ENCODE data around the gene NKX1-1. TPM values are rescaled to one million over a fixed set of nuclear protein-coding genes. Genes with fewer than 3 reads are reported as not detected.

NKX1-1 gene
- total and polyA plus RNA-seq, 2 experiments from 2014 or later: not detected

- TF ChIP-seq, protein P1, sequence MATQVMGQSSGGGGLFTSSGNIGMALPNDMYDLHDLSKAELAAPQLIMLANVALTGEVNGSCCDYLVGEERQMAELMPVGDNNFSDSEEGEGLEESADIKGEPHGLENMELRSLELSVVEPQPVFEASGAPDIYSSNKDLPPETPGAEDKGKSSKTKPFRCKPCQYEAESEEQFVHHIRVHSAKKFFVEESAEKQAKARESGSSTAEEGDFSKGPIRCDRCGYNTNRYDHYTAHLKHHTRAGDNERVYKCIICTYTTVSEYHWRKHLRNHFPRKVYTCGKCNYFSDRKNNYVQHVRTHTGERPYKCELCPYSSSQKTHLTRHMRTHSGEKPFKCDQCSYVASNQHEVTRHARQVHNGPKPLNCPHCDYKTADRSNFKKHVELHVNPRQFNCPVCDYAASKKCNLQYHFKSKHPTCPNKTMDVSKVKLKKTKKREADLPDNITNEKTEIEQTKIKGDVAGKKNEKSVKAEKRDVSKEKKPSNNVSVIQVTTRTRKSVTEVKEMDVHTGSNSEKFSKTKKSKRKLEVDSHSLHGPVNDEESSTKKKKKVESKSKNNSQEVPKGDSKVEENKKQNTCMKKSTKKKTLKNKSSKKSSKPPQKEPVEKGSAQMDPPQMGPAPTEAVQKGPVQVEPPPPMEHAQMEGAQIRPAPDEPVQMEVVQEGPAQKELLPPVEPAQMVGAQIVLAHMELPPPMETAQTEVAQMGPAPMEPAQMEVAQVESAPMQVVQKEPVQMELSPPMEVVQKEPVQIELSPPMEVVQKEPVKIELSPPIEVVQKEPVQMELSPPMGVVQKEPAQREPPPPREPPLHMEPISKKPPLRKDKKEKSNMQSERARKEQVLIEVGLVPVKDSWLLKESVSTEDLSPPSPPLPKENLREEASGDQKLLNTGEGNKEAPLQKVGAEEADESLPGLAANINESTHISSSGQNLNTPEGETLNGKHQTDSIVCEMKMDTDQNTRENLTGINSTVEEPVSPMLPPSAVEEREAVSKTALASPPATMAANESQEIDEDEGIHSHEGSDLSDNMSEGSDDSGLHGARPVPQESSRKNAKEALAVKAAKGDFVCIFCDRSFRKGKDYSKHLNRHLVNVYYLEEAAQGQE (IDR thresholded peaks at IDR 0.05; ENCODE audit: unreplicated experiment): no peak
- no peak for TF ChIP-seq EZH2phosphoT487 (IDR thresholded peaks at IDR 0.05; ENCODE audit: unreplicated experiment)
- no peak for TF ChIP-seq CTCF (conservative IDR thresholded peaks at IDR 0.05; ENCODE audit: low read depth in 2 of 2)
- TF ChIP-seq ZNF331 (CRISPR knock-in tag; IDR thresholded peaks at IDR 0.05; ENCODE audit: low read depth): no peak
- no peak for TF ChIP-seq CREB1 (CRISPR knock-in tag; IDR thresholded peaks at IDR 0.05; ENCODE audit: low read depth)
- no peak for TF ChIP-seq EZH2 (IDR thresholded peaks at IDR 0.05; ENCODE audit: low read depth, unreplicated experiment)
- no peak for TF ChIP-seq NANOG (IDR thresholded peaks at IDR 0.05; ENCODE audit: borderline replicate concordance)
These were observed 2.8 kb upstream of the NKX1-1 start (continued) for GRCh38 chr4:1409079-1409478.

- H3K36me3 Mint-ChIP-seq (ENCODE audit: low read depth): no peaks in the 10 kb centered on the region; the same call in 2 of the 3 replicates
- Histone ChIP-seq H3K27me3 (ENCODE audit: insufficient read depth) (peaks cover 97% of the 10 kb centered on the region), H3K9me2 (ENCODE audit: insufficient read depth) (no peaks in the 10 kb centered on the region), H3K4me3 (0 out of 2 replicates have a peak overlapping the region, but pooled peaks have one; percentile 26), H3K4me1 (ENCODE audit: insufficient read depth) (peaks cover 16% of the 10 kb centered on the region; the same call in 1 of the 2 replicates), H2AFZ (no peak overlapping the region), H3K79me2 (replicated peaks; ENCODE audit: insufficient read depth) (no peaks in the 10 kb centered on the region), H3K4me2 (no peak overlapping the region), H3K27ac (ENCODE audit: low read depth) (no peak overlapping the region), H3K36me3 (ENCODE audit: insufficient read depth) (no peaks in the 10 kb centered on the region), H3F3A (replicated peaks; ENCODE audit: low read depth) (0 out of 2 replicates have a peak, but pooled peaks cover 3% of the 10 kb centered on the region), H4K20me1 (replicated peaks; ENCODE audit: insufficient read depth) (peaks cover 3% of the 10 kb centered on the region)
- DNase-seq (ENCODE audit: low spot score): peak; percentile 51
- ATAC-seq: 0 out of 3 replicates have a peak, but pooled peaks have one; percentile 0
- H3K27ac Mint-ChIP-seq: no peak overlapping the region
- H3K4me1 Mint-ChIP-seq: peaks cover 14% of the 10 kb centered on the region
- H3K4me3 Mint-ChIP-seq: peak overlapping the region; percentile 48; the same call in 2 of the 3 replicates
- peaks cover 91% of the 10 kb centered on the region for H3K27me3 Mint-ChIP-seq (ENCODE audit: insufficient read depth, low read depth, poor library complexity)
- H3K9me3 Mint-ChIP-seq: no peaks in the 10 kb centered on the region; the same call in 1 of the 3 replicates
- TF ChIP-seq POLR2AphosphoS5 (IDR thresholded peaks at IDR 0.05; ENCODE audit: low read depth): no peak
- peak; percentile 38 to 69 for TF ChIP-seq CTCF (conservative IDR thresholded peaks at IDR 0.05; ENCODE audit: low read depth in 2 of 2)
- TF ChIP-seq NANOG (IDR thresholded peaks at IDR 0.05; ENCODE audit: borderline replicate concordance): no peak
- no peak for TF ChIP-seq ZNF114 (CRISPR knock-in tag; IDR thresholded peaks at IDR 0.05)
- peak; percentile 64 for TF ChIP-seq EZH2phosphoT487 (IDR thresholded peaks at IDR 0.05; ENCODE audit: unreplicated experiment)
- TF ChIP-seq CREB1 (CRISPR knock-in tag; IDR thresholded peaks at IDR 0.05; ENCODE audit: low read depth): no peak
- TF ChIP-seq STAT1 (IDR thresholded peaks at IDR 0.05; ENCODE audit: unreplicated experiment): no peak
- TF ChIP-seq, protein P2, sequence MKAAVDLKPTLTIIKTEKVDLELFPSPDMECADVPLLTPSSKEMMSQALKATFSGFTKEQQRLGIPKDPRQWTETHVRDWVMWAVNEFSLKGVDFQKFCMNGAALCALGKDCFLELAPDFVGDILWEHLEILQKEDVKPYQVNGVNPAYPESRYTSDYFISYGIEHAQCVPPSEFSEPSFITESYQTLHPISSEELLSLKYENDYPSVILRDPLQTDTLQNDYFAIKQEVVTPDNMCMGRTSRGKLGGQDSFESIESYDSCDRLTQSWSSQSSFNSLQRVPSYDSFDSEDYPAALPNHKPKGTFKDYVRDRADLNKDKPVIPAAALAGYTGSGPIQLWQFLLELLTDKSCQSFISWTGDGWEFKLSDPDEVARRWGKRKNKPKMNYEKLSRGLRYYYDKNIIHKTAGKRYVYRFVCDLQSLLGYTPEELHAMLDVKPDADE (IDR thresholded peaks at IDR 0.05): no peak
These were observed 2.2 kb upstream of the NKX1-1 start for GRCh38 chr4:1408418-1408817.
